Right lobe of liver (tissue), 6 donors: ENCODE results near the gene NANOG. TPM values are rescaled to one million over a fixed set of nuclear protein-coding genes. Genes with fewer than 3 reads are reported as not detected.
"Not testable (repeated sequence)": the region's sequence is repeated elsewhere in the genome, so short reads cannot be mapped to it uniquely, and the experiment has no call there.

Experiments used
- ATAC-seq, 4 donors: fragments of 200-7000 bp; cut with Tn5 transposase; one replicate each; pipeline ENCODE4 v1.9.1; 2020; ENCODE audit warnings: mild to moderate bottlenecking in 4 of 4, moderate library complexity in 4 of 4
- DNase-seq, 3 donors: peaks; one replicate each; pipeline ENCODE4 v3.0.0-alpha.2; 2020
- H3K27ac ChIP-seq, 3 donors: fragments of 200-600 bp; one replicate each; pipeline ENCODE4 v1.8.0; 2022
- H3K27me3 ChIP-seq, 2 donors: fragments of 200-600 bp; one replicate each; pipeline ENCODE4 v1.8.0; 2022
- H3K36me3 ChIP-seq, 4 donors: fragments of 200-600 bp; sonication (generic) in 1 of 4; one replicate each; pipeline versions ENCODE4 v1.5.1 to v1.8.0; 2017 to 2022; ENCODE audit warnings: control low read depth in 1 of 4
- H3K4me1 ChIP-seq, 4 donors: fragments of 200-600 bp; sonication (generic) in 1 of 4; one replicate each; pipeline versions ENCODE4 v1.5.1 to v1.8.0; 2017 to 2022; ENCODE audit warnings: control low read depth in 1 of 4
- H3K4me3 ChIP-seq, 3 donors: fragments of 200-600 bp; one replicate each; pipeline ENCODE4 v1.8.0; 2022
- H3K9me3 ChIP-seq, 4 donors: fragments of 200-600 bp; sonication (generic) in 1 of 4; one replicate each; pipeline versions ENCODE4 v1.5.1 to v1.8.0; 2017 to 2022; ENCODE audit warnings: control low read depth in 1 of 4
- POLR2A ChIP-seq: fragments of 450-650 bp; IDR thresholded peaks from one replicate; pipeline ENCODE4 v1.6.1; 2017; ENCODE audit warnings: antibody characterized with exemption, mild to moderate bottlenecking
- WGBS: methylation state at CpG from one replicate; pipeline ENCODE4 v1.1.6; 2018; ENCODE audit warnings: low coverage, low lambda C conversion rate; ENCODE audit not compliant: insufficient coverage; ENCODE audit errors: missing lambda C conversion rate; 5-methylcytosine and 5-hydroxymethylcytosine counted together
- intact Hi-C, 2 donors: fragments of 100-400 bp; cut with DNase I; formaldehyde crosslinking; loops; one replicate each; pipeline versions ENCODE4 v1.11.2 to v1.14.1; 2022
- long read RNA-seq: library from polyadenylated mRNA; unstranded; transcript quantifications from one replicate; pipeline ENCODE4 v2.0.0, GENCODE V29; 2019
- total RNA-seq, 6 experiments: library from RNA; depleted of rRNA in 2 of 6; stranded (reverse); fragments of >200 nt in 2 of 6; fragmentation: NEBNext Ultra II Directional in 3 of 6; extraction: Animal tissue kit (Norgen Biotek cat#: 25700) in 3 of 6; gene quantifications; one replicate each; pipeline versions ENCODE4 v1.1.0 to v1.2.4, GENCODE V29; 2016 to 2023
- TF ChIP-seq, protein P1 (sequence below), 4 donors: fragments of 200-600 bp in 3 of 4; fragments of 450-650 bp in 1 of 4; IDR thresholded peaks; one replicate each; pipeline versions ENCODE4 v1.5.1 to v1.8.0; 2016 to 2022; ENCODE audit warnings: antibody characterized with exemption in 4 of 4, mild to moderate bottlenecking in 2 of 4
- donor health status: DM: no; HTN: yes; CAD: no.
- donor health status: DM: no; HTN: no; CAD: no.
- donor health status: DM: no; HTN: no; CAD: no.
- donor health status: DM: no; HTN: yes; CAD: no.
- donor health status: DM: no; HTN: yes; CAD: no.

Gene NANOG
- total RNA-seq: under 1 TPM in 3 of 6 experiments, not detected in 3; 0.06 to 0.46 (median 0.28) TPM
- long read RNA-seq: 0 reads

DNA sequence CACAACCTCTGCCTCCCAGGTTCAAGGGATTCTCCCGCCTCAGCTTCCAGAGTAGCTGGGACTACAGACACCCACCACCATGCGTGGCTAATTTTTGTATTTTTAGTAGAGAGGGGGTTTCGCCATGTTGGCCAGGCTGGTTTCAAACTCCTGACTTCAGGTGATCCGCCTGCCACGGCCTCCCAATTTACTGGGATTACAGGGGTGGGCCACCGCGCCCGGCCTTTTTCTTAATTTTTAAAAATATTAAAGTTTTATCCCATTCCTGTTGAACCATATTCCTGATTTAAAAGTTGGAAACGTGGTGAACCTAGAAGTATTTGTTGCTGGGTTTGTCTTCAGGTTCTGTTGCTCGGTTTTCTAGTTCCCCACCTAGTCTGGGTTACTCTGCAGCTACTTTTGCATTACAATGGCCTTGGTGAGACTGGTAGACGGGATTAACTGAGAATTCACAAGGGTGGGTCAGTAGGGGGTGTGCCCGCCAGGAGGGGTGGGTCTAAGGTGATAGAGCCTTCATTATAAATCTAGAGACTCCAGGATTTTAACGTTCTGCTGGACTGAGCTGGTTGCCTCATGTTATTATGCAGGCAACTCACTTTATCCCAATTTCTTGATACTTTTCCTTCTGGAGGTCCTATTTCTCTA is at the start of gene NANOG:
Gene NANOG, plus strand, starts transcription at position 519 of the 645 bp plus-strand sequence. CDS start 213 bp downstream, outside the sequence.
- H3K4me3 ChIP-seq, DNase-seq, ATAC-seq, H3K9me3 ChIP-seq, H3K27me3 ChIP-seq, H3K4me1 ChIP-seq, intact Hi-C loops, H3K27ac ChIP-seq, H3K36me3 ChIP-seq: not testable (repeated sequence)
- WGBS: 61% methylated on average over 12 of the region's 13 CpGs

DNA sequence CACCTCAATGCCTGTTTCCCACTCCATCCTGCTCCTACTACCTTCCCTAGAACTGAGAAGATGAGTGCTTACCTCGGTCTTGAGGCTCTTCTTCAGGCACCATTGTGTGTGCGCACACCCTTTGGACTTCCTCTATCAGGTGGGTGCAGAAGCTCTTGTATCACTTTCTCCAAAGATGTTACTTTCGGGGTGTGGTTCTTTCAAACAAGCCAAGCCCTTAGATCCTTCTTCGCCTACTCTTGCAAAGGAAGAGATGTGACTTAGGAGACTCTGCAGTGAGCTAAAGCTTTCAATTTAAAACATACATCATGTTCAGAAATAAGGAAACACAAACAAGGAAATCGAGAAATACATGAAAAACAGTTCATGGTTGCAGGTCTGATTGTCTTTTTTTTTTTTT is 42.0 kb upstream of the NANOG start, which contains the start of gene CLEC4C:
Gene CLEC4C, minus strand, starts transcription at position 130 of the 400 bp plus-strand sequence. Its CDS starts 27 bp downstream, at position 103.
- Histone ChIP-seq H3K27ac (no peak within 1 kb of the TSS), H3K4me3 (no peak within 1 kb of the TSS), H3K27me3 (no peaks in the 10 kb centered on the region), H3K9me3 (no peaks in the 10 kb centered on the region), H3K36me3 (no peaks in the 10 kb centered on the region), H3K4me1 (no peaks in the 10 kb centered on the region)
- TF ChIP-seq, protein P1, sequence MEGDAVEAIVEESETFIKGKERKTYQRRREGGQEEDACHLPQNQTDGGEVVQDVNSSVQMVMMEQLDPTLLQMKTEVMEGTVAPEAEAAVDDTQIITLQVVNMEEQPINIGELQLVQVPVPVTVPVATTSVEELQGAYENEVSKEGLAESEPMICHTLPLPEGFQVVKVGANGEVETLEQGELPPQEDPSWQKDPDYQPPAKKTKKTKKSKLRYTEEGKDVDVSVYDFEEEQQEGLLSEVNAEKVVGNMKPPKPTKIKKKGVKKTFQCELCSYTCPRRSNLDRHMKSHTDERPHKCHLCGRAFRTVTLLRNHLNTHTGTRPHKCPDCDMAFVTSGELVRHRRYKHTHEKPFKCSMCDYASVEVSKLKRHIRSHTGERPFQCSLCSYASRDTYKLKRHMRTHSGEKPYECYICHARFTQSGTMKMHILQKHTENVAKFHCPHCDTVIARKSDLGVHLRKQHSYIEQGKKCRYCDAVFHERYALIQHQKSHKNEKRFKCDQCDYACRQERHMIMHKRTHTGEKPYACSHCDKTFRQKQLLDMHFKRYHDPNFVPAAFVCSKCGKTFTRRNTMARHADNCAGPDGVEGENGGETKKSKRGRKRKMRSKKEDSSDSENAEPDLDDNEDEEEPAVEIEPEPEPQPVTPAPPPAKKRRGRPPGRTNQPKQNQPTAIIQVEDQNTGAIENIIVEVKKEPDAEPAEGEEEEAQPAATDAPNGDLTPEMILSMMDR (IDR thresholded peaks at IDR 0.05): no peak
- no peak for TF ChIP-seq POLR2A
- intact Hi-C loops: no loop called here
- DNase-seq (no peak), ATAC-seq (no peak)
- 56% methylated on average over 5 of the region's 5 CpGs for WGBS

DNA sequence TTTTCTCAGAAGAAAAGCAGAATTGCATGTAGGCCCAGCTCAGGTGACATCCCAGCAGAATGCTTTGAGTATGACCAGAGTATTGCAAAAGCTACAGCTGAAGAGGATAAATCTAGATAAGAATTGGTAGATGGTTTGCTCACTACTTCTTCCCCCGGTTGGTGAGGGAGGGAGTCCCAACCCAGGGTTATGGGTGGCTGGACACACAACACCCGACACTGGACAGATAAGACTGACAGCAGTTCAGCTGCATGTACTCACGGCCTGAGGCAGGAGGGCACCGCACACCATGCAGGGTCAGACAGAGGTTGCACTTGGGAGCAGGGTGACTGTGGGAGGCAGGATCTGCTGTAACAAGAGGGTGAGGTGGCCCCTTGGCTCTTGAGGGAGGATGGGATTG is 40.4 kb upstream of the NANOG start:
- no peaks in the 10 kb centered on the region for H3K4me1 ChIP-seq
- intact Hi-C loops: no loop called here
- no peak for TF ChIP-seq POLR2A
- TF ChIP-seq, protein P1 (IDR thresholded peaks at IDR 0.05): no peak
- WGBS: 17% methylated on average over 1 of the region's 4 CpGs
- no peaks in the 10 kb centered on the region for H3K27me3 ChIP-seq
- DNase-seq (no peak), ATAC-seq (no peak)
- no peaks in the 10 kb centered on the region for H3K9me3 ChIP-seq
- no peaks in the 10 kb centered on the region for H3K36me3 ChIP-seq
- H3K4me3 ChIP-seq: no peak overlapping the region
- H3K27ac ChIP-seq: no peak overlapping the region

DNA sequence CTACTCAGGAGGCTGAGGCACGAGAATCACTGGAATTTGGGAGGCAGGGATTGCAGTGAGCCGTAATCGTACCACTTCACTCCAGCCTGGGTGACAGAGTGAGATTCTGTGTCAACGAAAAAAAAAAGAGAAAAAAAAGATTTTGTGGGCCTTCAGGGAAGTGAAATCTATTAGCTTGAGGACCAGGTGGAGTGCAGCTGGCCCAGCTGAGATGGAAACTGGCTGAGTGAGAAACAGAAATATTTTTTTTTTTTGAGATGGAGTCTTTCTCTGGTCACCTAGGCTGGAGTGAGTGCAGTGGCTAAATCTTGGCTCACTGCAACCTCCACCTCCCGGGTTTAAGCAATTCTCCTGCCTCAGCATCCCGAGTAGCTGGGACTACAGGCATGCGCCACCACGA is 39.8 kb upstream of the NANOG start:
- ATAC-seq (no peak), DNase-seq (no peak)
- H3K27me3 ChIP-seq: no peaks in the 10 kb centered on the region
- intact Hi-C loops: no loop called here
- no peaks in the 10 kb centered on the region for H3K36me3 ChIP-seq
- no peaks in the 10 kb centered on the region for H3K4me1 ChIP-seq
- no peak for TF ChIP-seq POLR2A
- TF ChIP-seq, protein P1 (IDR thresholded peaks at IDR 0.05): no peak
- H3K9me3 ChIP-seq: no peaks in the 10 kb centered on the region
- no peak overlapping the region for H3K27ac ChIP-seq
- H3K4me3 ChIP-seq: no peak overlapping the region
- WGBS: 73% methylated on average over 8 of the region's 8 CpGs

DNA sequence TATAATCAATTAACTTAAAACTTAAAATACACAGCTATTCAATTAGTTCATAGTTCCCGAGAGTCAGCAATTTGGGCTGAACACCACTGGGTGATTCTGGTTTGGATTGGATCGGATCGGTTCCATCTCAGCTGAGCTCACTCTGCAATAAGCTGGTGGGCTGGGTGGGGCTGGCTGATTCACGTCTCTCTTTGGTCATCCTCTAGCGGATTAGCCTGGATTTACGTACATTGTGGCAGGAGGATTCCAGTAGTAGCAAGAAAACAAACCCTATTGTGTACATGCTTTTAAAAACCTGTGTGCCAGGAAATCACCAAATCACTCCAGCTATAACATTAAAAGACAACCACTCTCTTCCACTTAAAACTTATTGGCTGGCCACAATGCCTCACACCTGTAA is 38.9 kb upstream of the NANOG start:
- 50% methylated on average over 1 of the region's 6 CpGs for WGBS
- Histone ChIP-seq H3K9me3 (no peaks in the 10 kb centered on the region), H3K27me3 (no peaks in the 10 kb centered on the region), H3K36me3 (no peaks in the 10 kb centered on the region), H3K4me1 (no peaks in the 10 kb centered on the region), H3K27ac (no peak overlapping the region), H3K4me3 (no peak overlapping the region)
- intact Hi-C loops: no loop called here
- DNase-seq (no peak), ATAC-seq (no peak)
- TF ChIP-seq, protein P1 (IDR thresholded peaks at IDR 0.05): no peak
- TF ChIP-seq POLR2A: no peak
